ENCODE data around the gene EFR3B. TPM values are rescaled to one million over a fixed set of nuclear protein-coding genes. Genes with fewer than 3 reads are reported as not detected.
A peak's percentile ranks its signal among the peaks of the same experiment; 100 is the strongest.

EFR3B gene
- polyA plus RNA-seq, 1 of the 3 experiments (the other 2 are of a cell fraction): 1.5 TPM

- peak; percentile 62 for DNase-seq
- H3K36me3 ChIP-seq (replicated peaks in 1 of 2; ENCODE audit: control insufficient read depth in 1 of 2, insufficient read depth in 2 of 2, low read length in 1 of 2): peaks cover 0 to 2% of the 10 kb centered on the region in 2 experiments
- no peaks in the 10 kb centered on the region for H3K9me3 ChIP-seq
- ChIA-PET CTCF (interaction anchor here (1.0 to 3.3 kb wide), 3 partner anchors 13 to 115 kb away, joined by 3 to 12 read pairs (median 4); no protein-coding TSS in a partner anchor), POLR2A (no interaction called here)
- no peak overlapping the region for H3K4me2 ChIP-seq
- no peaks in the 10 kb centered on the region for H3K27me3 ChIP-seq (ENCODE audit: insufficient read depth)
- H4K20me1 ChIP-seq (ENCODE audit: insufficient read depth): 0 out of 2 replicates have a peak, but pooled peaks cover 6% of the 10 kb centered on the region
- H3K4me1 ChIP-seq (ENCODE audit: control insufficient read depth in 1 of 2, insufficient read depth in 2 of 2, low read depth in 1 of 2, low read length in 1 of 2): peaks cover 0 to 25% of the 10 kb centered on the region in 2 experiments; a peak in 1 of 4 replicates
- peak overlapping the region in 1 of 2 experiments; percentile 48; a peak in 1 of 4 replicates for H3K27ac ChIP-seq (ENCODE audit: low read depth in 2 of 2, low read length in 1 of 2)
- 88% methylated on average over 8 of the region's 8 CpGs for WGBS (ENCODE audit: low lambda C conversion rate)
- no peaks in the 10 kb centered on the region for H3K9me2 ChIP-seq
- H3K79me2 ChIP-seq (ENCODE audit: insufficient read depth): no peaks in the 10 kb centered on the region
- no peak overlapping the region for H3K4me3 ChIP-seq (ENCODE audit: low read depth in 2 of 2, low read length in 1 of 2)
- no peak overlapping the region for H3K9ac ChIP-seq
- H3F3A ChIP-seq (replicated peaks; ENCODE audit: insufficient read depth): no peaks in the 10 kb centered on the region
- no peak for TF ChIP-seq TCF12 (IDR thresholded peaks at IDR 0.05)
- TF ChIP-seq USF2 (IDR thresholded peaks at IDR 0.05; ENCODE audit: borderline replicate concordance, low read depth, low read length): no peak
- TF ChIP-seq NFIC (IDR thresholded peaks at IDR 0.05; ENCODE audit: borderline replicate concordance): no peak
- TF ChIP-seq RXRA (IDR thresholded peaks at IDR 0.05; ENCODE audit: borderline replicate concordance, low read depth): no peak
- TF ChIP-seq RFX5 (IDR thresholded peaks at IDR 0.05; ENCODE audit: low read length): no peak
- no peak for TF ChIP-seq MEF2A (IDR thresholded peaks at IDR 0.05; ENCODE audit: borderline replicate concordance, low read depth)
- TF ChIP-seq SIN3A (IDR thresholded peaks at IDR 0.05; ENCODE audit: borderline replicate concordance, low read depth, low read length): no peak
- H2AFZ ChIP-seq (ENCODE audit: low read depth): no peak overlapping the region
These were observed 48.9 kb downstream of the EFR3B start for GRCh38 chr2:25090801-25091200.

GRCh38 chr2:25091265-25091664 lies 49.4 kb downstream of the EFR3B start:
- Histone ChIP-seq H3K9me2 (no peaks in the 10 kb centered on the region), H3K36me3 (replicated peaks in 1 of 2; ENCODE audit: control insufficient read depth in 1 of 2, insufficient read depth in 2 of 2, low read length in 1 of 2) (peaks cover 0 to 2% of the 10 kb centered on the region in 2 experiments), H3K4me2 (no peak overlapping the region), H3K27ac (ENCODE audit: low read depth in 2 of 2, low read length in 1 of 2) (peak overlapping the region in 1 of 2 experiments; percentile 48; a peak in 1 of 4 replicates), H3F3A (replicated peaks; ENCODE audit: insufficient read depth) (no peaks in the 10 kb centered on the region), H2AFZ (ENCODE audit: low read depth) (no peak overlapping the region), H3K4me3 (ENCODE audit: low read depth in 2 of 2, low read length in 1 of 2) (no peak overlapping the region), H3K27me3 (ENCODE audit: insufficient read depth) (no peaks in the 10 kb centered on the region), H4K20me1 (ENCODE audit: insufficient read depth) (0 out of 2 replicates have a peak, but pooled peaks cover 6% of the 10 kb centered on the region), H3K9ac (no peak overlapping the region), H3K4me1 (ENCODE audit: control insufficient read depth in 1 of 2, insufficient read depth in 2 of 2, low read depth in 1 of 2, low read length in 1 of 2) (peaks cover 0 to 25% of the 10 kb centered on the region in 2 experiments; a peak in 1 of 4 replicates), H3K9me3 (no peaks in the 10 kb centered on the region), H3K79me2 (ENCODE audit: insufficient read depth) (no peaks in the 10 kb centered on the region)
- TF ChIP-seq EZH2phosphoT487 (IDR thresholded peaks at IDR 0.05; ENCODE audit: borderline replicate concordance, low read depth) (no peak), NRF1 (IDR thresholded peaks at IDR 0.05; ENCODE audit: low read depth, low read length) (no peak), EP300 (IDR thresholded peaks at IDR 0.05; ENCODE audit: borderline replicate concordance in 1 of 2, low read depth in 1 of 2, low read length in 1 of 2) (no peak), FOXM1 (IDR thresholded peaks at IDR 0.05; ENCODE audit: low read depth) (no peak), ZBTB33 (IDR thresholded peaks at IDR 0.05; ENCODE audit: borderline replicate concordance, low read depth) (no peak), MEF2A (IDR thresholded peaks at IDR 0.05; ENCODE audit: borderline replicate concordance, low read depth) (no peak), TCF12 (IDR thresholded peaks at IDR 0.05) (no peak), RAD21 (IDR thresholded peaks at IDR 0.05; ENCODE audit: low read length) (no peak), FOSL2 (IDR thresholded peaks at IDR 0.05; ENCODE audit: borderline replicate concordance, low read depth) (no peak), RCOR1 (IDR thresholded peaks at IDR 0.05; ENCODE audit: low read length) (no peak), GABPA (IDR thresholded peaks at IDR 0.05; ENCODE audit: low read depth) (no peak), SMC3 (IDR thresholded peaks at IDR 0.05; ENCODE audit: low read depth, low read length) (no peak), PBX3 (IDR thresholded peaks at IDR 0.05) (no peak)
- ChIA-PET POLR2A (no interaction called here), CTCF (interaction anchor here (1.0 to 1.1 kb wide), 2 partner anchors 13 to 38 kb away, joined by 3 to 4 read pairs; no protein-coding TSS in a partner anchor)
- WGBS (ENCODE audit: low lambda C conversion rate): 71% methylated on average over 4 of the region's 8 CpGs
- DNase-seq: no peak

All from SK-N-SH (cell line).